ENCODE results near the gene DBR1.

Gene DBR1

GRCh38 chr3:138140940-138141339 lies 33.8 kb downstream of the DBR1 start:
- in situ Hi-C loops (cut with HindIII; ENCODE audit: low sequenced_read_pairs): no loop called here
- TF ChIP-seq, protein P1, sequence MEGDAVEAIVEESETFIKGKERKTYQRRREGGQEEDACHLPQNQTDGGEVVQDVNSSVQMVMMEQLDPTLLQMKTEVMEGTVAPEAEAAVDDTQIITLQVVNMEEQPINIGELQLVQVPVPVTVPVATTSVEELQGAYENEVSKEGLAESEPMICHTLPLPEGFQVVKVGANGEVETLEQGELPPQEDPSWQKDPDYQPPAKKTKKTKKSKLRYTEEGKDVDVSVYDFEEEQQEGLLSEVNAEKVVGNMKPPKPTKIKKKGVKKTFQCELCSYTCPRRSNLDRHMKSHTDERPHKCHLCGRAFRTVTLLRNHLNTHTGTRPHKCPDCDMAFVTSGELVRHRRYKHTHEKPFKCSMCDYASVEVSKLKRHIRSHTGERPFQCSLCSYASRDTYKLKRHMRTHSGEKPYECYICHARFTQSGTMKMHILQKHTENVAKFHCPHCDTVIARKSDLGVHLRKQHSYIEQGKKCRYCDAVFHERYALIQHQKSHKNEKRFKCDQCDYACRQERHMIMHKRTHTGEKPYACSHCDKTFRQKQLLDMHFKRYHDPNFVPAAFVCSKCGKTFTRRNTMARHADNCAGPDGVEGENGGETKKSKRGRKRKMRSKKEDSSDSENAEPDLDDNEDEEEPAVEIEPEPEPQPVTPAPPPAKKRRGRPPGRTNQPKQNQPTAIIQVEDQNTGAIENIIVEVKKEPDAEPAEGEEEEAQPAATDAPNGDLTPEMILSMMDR (IDR thresholded peaks at IDR 0.05; ENCODE audit: low read depth, low read length, missing control alignments): no peak
- H3K4me3 ChIP-seq (ENCODE audit: low read depth, low read length): no peak overlapping the region
- no peak for DNase-seq (ENCODE audit: low read depth)

DNA sequence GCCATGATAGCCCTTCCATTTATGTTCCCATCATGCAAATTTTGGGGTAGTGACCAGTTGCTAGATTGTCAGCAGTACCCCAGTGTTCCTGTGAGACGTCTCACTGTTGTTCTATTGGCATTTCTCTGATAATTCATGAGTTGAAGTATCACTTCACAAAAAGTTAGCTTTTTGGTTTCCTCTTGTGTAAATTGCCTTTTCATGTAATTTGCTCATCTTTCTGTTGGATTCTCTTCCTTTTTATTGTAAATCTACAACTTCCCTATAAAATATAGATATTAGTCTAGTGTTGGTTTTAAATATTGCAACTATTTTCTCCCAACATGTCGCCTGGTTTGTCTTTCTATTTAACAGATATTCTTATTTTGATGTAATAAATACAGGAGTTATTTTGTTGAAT lies 35.0 kb downstream of the DBR1 start:
- TF ChIP-seq, protein P1 (IDR thresholded peaks at IDR 0.05; ENCODE audit: low read depth, low read length, missing control alignments): no peak
- no peak for DNase-seq (ENCODE audit: low read depth)
- in situ Hi-C loops (cut with HindIII; ENCODE audit: low sequenced_read_pairs): no loop called here
- H3K4me3 ChIP-seq (ENCODE audit: low read depth, low read length): no peak overlapping the region

- H3K4me3 ChIP-seq (ENCODE audit: low read depth, low read length): no peak overlapping the region
- no peak for DNase-seq (ENCODE audit: low read depth)
- TF ChIP-seq, protein P1 (IDR thresholded peaks at IDR 0.05; ENCODE audit: low read depth, low read length, missing control alignments): no peak
- in situ Hi-C loops (cut with HindIII; ENCODE audit: low sequenced_read_pairs): no loop called here
Measured at GRCh38 chr3:138137861-138138260, 36.9 kb downstream of the DBR1 start.

GRCh38 chr3:138136201-138136600 lies 38.5 kb downstream of the DBR1 start:
- no peak overlapping the region for H3K4me3 ChIP-seq (ENCODE audit: low read depth, low read length)
- DNase-seq (ENCODE audit: low read depth): no peak
- in situ Hi-C loops (cut with HindIII; ENCODE audit: low sequenced_read_pairs): no loop called here
- TF ChIP-seq, protein P1 (IDR thresholded peaks at IDR 0.05; ENCODE audit: low read depth, low read length, missing control alignments): no peak

DNA sequence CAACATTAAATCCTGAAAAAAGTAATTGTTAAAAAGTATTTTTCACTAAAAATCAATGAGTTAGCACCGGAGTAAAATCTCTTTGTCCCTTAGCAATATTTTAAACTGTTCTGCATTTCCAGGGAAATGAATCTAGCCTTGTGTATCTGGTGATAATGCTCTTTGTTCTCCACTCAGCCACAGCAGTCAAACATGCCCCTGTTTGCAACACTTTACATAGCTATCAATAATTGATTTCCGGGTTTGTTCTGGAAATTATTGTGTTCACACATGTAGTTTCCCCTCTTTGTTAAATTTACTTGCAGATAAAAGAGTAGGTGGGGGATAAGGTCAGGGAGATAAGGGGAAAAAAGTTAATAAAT lies 38.9 kb downstream of the DBR1 start:
- DNase-seq (ENCODE audit: low read depth): no peak
- in situ Hi-C loops (cut with HindIII; ENCODE audit: low sequenced_read_pairs): no loop called here
- H3K4me3 ChIP-seq (ENCODE audit: low read depth, low read length): no peak overlapping the region
- TF ChIP-seq, protein P1 (IDR thresholded peaks at IDR 0.05; ENCODE audit: low read depth, low read length, missing control alignments): no peak

DNA sequence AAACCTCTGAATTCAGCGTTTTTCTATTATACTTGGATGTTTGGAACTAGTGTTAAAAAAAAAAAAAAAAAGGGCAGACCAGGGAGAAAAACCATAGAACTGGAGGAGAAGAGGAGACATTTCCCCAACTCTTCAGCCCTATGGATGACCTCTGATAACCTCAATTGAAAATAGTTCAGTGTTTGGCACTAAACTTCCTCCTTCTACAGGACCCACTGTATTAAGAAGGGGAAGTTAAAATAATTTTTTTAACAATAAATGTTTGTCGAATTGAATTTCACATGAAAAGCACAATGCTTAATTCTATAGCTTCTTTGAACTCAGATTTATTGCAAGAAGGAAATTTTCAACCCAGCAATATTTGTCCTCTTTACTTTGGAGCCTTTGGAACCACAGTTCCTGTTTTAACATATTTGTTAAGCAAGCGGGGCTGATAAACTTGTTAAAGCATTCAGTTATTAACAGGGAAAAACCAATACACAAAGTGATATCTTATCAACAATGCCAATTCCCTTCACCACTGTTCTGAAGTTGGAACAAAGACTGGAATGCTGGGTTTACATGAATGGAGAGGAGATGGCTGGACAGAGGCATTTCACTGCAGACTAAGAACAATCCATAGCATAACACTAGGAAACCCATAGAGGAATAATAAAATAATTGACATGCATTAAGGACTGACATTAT lies 39.4 kb downstream of the DBR1 start:
- H3K4me3 ChIP-seq (ENCODE audit: low read depth, low read length): no peak overlapping the region
- in situ Hi-C loops (cut with HindIII; ENCODE audit: low sequenced_read_pairs): no loop called here
- TF ChIP-seq, protein P1 (IDR thresholded peaks at IDR 0.05; ENCODE audit: low read depth, low read length, missing control alignments): no peak
- no peak for DNase-seq (ENCODE audit: low read depth)

Data from astrocyte of the cerebellum (primary cell).